DMS153 treated with DMSO at 0.1 percent for 48 hours (cell line): ENCODE data around the gene HNRNPAB.
"Not testable (repeated sequence)": the region's sequence is repeated elsewhere in the genome, so short reads cannot be mapped to it uniquely, and the experiment has no call there.

Source experiments
- DNase-seq: peaks from one replicate; lab custom pipeline; 2025; ENCODE audit not compliant: unreplicated experiment; lab: John Stamatoyannopoulos, UW

Gene HNRNPAB

DNA sequence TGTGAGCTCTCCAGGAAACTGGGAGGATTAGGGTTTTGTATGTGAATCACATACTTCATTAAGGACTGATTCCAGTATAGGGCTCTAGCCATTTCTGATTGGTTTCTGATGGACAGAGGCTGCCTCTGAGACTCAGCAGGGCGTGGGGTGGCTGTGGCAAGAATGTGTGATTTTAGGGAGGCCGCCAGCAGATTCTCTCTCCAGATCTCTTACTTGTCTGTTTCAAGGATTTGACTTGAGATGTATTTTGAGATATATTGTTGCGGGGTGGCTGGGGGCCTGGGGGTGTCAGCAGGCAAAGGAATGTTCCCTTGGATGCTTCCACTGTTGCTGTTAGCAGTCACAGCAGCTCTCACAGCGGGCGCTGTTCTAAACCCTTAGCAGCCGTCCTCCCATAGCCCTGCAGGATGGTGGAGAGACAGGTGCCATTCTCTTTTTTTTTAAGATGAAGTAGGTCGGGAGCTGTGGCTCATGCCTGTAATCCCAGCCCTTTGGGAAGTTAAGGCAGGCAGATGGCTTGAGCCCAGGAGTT, 8.0 kb upstream of the HNRNPAB start:
- no peak for DNase-seq

DNA sequence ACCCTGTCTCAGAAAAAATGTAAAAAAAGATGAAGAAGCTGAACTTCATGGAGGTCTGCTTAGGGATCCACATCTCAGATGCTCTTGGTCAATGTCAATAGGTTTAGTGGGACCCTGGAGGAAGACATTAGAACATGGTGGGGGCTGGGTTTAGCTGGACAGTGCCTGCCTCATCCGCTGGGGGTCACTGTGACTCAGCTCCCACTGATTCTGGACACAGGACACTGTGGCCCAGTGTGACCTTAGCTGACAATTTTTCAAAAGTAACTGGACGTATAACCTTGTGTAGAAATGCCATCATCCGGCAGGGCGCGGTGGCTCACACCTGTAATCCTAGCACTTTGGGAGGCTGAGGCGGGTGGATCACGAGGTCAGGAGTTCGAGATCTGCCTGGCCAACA, 7.3 kb upstream of the HNRNPAB start:
- DNase-seq: no peak

DNA sequence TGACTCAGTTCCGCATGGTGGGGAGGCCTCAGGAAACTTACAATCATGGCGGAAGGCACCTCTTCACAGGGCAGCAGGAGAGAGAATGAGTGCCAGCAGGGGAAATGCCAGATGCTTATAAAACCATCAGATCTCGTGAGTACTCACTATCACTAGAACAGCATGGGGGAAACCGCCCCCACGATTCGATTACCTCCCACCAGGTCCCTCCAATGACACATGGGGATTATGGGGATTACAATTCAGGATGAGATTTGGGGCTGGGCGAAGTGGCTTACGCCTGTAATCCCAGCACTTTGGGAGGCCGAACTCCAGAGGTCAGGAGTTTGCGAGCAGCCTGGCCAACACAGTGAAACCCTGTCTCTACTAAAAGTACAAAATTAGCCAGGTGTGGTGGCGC, 6.2 kb upstream of the HNRNPAB start:
- DNase-seq: not testable (repeated sequence)

GRCh38 chr5:178198706-178199105, 5.6 kb upstream of the HNRNPAB start:
- no peak for DNase-seq

GRCh38 chr5:178199581-178200434, 4.5 kb upstream of the HNRNPAB start:
- DNase-seq: no peak

- DNase-seq: no peak
These were observed 3.0 kb upstream of the HNRNPAB start for GRCh38 chr5:178201221-178201926.

GRCh38 chr5:178201927-178202235, 2.5 kb upstream of the HNRNPAB start:
- DNase-seq: no peak

DNA sequence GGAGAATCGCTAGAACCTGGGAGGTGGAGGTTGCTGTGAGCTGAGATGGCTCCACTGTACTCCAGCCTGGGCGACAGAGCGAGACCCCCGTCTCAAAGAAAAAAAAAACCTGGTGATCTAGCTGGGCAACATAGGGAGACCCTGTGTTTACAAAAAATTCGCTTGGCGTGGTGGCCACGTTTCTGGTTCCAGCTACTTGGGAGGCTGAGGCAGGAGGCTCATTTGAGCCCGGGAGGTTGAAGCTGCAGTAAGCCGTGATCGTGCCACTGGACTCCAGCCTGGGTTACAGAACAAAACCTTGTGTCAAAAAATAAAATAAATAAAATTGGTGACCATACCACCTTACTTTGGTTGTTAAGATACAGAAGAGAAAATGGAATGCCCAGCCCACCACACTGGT, 1.8 kb upstream of the HNRNPAB start:
- no peak for DNase-seq

GRCh38 chr5:178203670-178204181, 607 bp upstream of the HNRNPAB start:
- DNase-seq: no peak

GRCh38 chr5:178204935-178205748, 809 bp downstream of the HNRNPAB start:
- DNase-seq: no peak

DNA sequence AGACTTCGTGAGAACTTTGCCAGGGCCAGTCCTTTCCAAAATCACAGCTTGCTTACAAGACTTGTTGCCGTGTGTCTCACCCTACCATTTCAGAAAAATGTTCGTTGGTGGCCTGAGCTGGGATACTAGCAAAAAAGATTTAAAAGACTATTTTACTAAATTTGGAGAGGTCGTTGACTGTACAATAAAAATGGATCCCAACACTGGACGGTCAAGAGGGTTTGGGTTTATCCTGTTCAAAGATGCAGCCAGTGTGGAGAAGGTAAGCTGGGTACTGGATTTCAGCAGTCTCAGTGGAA, 1.4 kb downstream of the HNRNPAB start:
- no peak for DNase-seq

DNA sequence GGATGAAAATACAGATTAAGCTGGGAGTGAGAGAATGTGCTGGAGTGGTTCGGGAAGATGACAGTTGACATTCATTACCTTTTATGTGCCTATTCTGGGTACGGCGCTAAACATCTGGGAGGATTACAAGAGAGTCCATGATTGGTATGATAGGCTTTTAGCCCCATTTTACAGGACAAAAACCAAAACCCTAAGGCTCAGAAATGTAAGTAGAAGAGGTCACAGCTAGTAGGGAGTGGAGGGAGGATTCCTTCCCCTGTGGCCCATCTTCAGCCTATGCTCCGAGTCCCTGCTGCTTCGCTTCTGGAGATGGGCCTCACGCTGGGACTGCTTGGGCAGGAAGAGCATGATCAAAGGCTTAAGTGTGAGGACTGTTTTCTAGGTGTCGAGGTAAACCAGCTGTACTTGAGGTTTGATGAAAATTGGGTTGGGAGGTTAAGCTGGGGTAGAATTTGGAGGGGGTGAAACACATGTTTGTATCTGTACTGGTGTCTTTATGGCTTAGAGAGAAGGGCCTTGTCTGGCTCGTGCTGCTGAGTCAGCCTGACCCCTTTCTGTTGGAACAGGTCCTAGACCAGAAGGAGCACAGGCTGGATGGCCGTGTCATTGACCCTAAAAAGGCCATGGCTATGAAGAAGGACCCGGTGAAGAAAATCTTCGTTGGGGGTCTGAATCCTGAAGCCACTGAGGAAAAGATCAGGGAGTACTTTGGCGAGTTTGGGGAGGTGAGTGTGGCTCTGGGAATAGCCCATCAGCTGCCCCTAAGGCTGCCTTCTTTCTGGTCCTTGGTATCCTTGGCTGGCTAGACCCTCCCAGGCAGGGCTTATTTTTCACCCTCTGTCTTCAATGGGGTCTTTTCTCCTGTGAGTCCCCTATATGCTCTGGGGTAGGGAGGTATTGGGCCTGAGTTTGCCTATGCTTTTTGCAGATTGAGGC, 2.1 kb downstream of the HNRNPAB start:
- DNase-seq: no peak

DNA sequence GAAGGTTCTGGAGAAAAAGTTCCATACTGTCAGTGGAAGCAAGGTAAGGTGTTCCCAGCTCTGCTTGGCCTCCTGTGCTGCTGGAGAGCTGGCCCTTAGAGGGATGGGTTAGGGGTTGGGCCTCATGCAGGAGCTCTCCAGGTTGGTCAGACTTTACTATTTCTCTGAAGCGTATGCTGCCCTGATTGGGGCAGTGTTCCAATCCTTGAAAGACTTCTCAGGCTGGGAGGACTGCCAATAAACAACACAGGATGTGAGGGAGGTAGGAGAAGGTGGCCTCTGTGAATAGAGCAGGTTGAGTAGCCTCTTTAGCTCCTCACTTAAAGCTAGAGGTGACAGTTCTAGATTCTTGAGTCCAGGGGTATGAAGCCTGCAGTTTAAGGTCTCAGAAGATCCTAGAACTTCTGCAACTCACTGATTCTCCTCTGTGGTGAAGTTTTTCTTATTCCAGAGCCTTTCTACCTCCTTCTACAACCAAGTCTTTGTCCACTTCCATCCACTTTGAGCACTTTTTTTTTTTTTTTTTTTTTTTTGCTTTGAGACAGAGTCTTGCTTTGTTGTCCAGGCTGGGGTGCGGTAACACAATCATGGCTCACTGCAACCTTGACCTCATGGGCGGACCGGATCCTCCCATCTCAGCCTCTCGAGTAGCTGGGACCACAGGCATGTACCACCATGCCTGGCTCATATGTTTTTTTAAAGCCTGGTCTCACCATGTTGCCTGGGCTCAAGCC, 3.0 kb downstream of the HNRNPAB start:
- no peak for DNase-seq

GRCh38 chr5:178207917-178208280, 3.6 kb downstream of the HNRNPAB start:
- DNase-seq: no peak

DNA sequence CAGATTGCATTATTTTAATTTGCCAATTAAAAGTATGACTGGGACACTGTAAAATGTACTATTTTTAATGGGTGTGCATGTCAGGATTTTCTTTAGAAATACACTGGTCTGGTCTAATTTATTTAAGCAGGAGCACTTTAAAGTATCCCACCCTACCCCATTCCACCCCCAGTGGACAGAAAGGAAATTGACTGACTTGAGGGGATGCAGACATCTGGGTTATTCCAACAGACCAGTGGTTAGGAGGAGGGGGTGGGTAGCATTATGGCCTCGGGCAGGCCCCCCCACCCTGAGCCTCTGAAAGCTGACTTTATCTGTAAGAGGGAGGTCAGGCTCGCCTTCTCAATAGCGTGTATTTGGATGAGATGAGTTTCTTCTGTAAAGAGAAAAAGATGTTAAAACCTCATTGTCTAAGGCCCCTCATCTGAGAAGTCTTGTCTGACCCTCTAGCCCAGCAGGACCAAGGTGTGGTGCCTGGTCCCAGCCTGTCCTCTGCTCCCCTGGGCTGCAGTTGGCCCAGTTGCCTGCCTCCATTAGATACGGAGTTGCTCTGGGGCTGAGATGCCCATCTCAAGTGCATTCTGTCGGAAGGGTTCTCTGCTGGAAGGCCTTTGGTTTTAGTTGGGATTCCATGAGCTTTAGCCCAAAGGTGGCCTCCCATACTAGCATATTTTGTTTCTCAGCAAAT, 4.4 kb downstream of the HNRNPAB start:
- DNase-seq: no peak

DNA sequence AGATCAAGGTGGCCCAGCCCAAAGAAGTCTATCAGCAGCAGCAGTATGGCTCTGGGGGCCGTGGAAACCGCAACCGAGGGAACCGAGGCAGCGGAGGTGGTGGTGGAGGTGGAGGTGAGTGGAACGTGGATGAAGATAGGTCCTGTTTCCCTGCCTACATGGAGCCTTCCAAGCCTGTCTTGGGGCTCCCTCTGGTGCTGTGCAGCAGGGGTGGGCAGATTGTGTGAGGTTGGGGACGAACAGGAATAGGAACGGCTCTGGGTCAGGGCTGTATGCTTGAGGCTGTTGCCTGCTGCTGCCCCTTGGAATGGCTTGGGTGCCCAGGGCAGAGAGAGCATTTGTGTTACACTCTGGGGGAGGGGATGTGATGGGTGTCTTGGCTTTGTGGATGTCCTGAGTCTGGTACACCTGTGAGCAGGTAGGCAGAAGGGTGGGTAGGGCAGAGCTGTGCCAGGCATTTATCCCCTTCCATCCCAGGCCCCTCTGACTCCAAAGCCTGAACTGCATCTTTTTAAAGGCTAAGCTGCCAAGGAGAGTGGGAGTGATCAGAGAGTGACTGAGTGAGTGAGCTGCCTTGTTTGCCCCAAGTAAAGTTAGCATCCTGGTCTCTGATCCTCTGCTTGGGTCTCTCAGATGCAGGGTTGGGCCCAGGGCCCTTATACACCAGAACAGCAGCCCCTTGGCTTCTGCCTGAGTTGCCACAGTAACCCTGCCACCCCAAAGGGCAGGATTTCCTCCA, 5.2 kb downstream of the HNRNPAB start:
- DNase-seq: no peak

DNA sequence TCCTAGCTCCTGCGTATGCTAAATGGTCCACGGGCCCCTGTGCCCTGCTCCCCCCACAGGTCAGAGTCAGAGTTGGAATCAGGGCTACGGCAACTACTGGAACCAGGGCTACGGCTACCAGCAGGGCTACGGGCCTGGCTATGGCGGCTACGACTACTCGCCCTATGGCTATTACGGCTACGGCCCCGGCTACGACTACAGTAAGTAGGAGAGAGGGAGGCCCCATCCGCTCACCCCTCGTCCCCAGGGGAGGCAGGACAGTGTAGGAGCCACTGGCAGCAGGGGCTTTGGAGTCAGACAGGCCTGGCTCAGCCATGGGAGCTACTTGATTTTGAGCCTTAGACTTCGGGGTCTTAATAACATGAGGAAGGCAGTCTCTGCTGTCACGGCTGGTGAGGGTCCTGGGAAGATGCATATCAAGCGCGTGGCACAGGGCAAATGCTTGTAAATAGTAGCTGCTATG, 5.8 kb downstream of the HNRNPAB start:
- no peak for DNase-seq

- DNase-seq: no peak
These were observed 6.4 kb downstream of the HNRNPAB start for GRCh38 chr5:178210686-178211085.
